Neural cell (in vitro differentiated cells): ENCODE measurements around the gene XCR1. TPM values are rescaled to one million over a fixed set of nuclear protein-coding genes. Genes with fewer than 3 reads are reported as not detected.
"Not testable (repeated sequence)": the region's sequence is repeated elsewhere in the genome, so short reads cannot be mapped to it uniquely, and the experiment has no call there.

Experiments
- H2AFZ ChIP-seq: fragments of 200-600, 300-800 bp; sonication (generic), shearing (Covaris generic); 2 replicates; pipeline ENCODE4 v1.6.0; 2014; ENCODE audit warnings: low read depth, mild to moderate bottlenecking, antibody characterized with exemption, low read length, moderate library complexity
- H3F3A ChIP-seq: fragments of 200-600 bp; shearing (Covaris generic); 2 replicates; pipeline ENCODE4 v1.6.1; 2016; ENCODE audit warnings: mild to moderate bottlenecking, moderate library complexity, mixed read lengths, antibody characterized with exemption, low read length; ENCODE audit not compliant: insufficient read depth, poor library complexity, severe bottlenecking
- H3K27ac ChIP-seq: fragments of 200-600, 300-800 bp; sonication (generic), shearing (Covaris generic); 2 replicates; pipeline ENCODE4 v1.5.1; 2014; ENCODE audit warnings: mild to moderate bottlenecking, low read length, moderate library complexity
- H3K27me3 ChIP-seq: fragments of 300-800, 200-600 bp; sonication (generic), shearing (Covaris generic); 2 replicates; pipeline ENCODE4 v1.6.0; 2014; ENCODE audit warnings: mild to moderate bottlenecking, low read depth, low read length, moderate library complexity; ENCODE audit not compliant: insufficient read depth
- H3K36me3 ChIP-seq: fragments of 300-800, 200-600 bp; sonication (generic), shearing (Covaris generic); 2 replicates; pipeline ENCODE4 v1.5.1; 2014; ENCODE audit warnings: mild to moderate bottlenecking, antibody characterized with exemption, low read length, moderate library complexity; ENCODE audit not compliant: insufficient read depth
- H3K4me2 ChIP-seq: fragments of 300-800, 200-600 bp; sonication (generic), shearing (Covaris generic); 2 replicates; pipeline ENCODE4 v1.6.0; 2014; ENCODE audit warnings: mild to moderate bottlenecking, low read length
- H3K4me3 ChIP-seq: fragments of 300-800, 200-600 bp; sonication (generic), shearing (Covaris generic); 2 replicates; pipeline ENCODE4 v1.5.1; 2014; ENCODE audit warnings: mild to moderate bottlenecking, low read length, moderate library complexity
- H3K79me2 ChIP-seq: fragments of 200-600 bp; shearing (Covaris generic); replicated peaks from 2 replicates; pipeline ENCODE4 v1.6.0; 2014; ENCODE audit warnings: mild to moderate bottlenecking, low read length, moderate library complexity; ENCODE audit not compliant: insufficient read depth
- H3K9ac ChIP-seq: fragments of 300-800, 200-600 bp; sonication (generic), shearing (Covaris generic); 2 replicates; pipeline ENCODE4 v1.6.1; 2016; ENCODE audit warnings: mild to moderate bottlenecking, low read length, mixed read lengths
- H3K9me2 ChIP-seq: fragments of 200-600 bp; shearing (Covaris generic); 2 replicates; pipeline ENCODE4 v1.6.1; 2016; ENCODE audit warnings: mild to moderate bottlenecking, low read length, mixed read lengths; ENCODE audit not compliant: insufficient read depth
- H3K9me3 ChIP-seq: fragments of 200-600, 300-800 bp; sonication (generic), shearing (Covaris generic); 2 replicates; pipeline ENCODE4 v1.6.1; 2016; ENCODE audit warnings: mild to moderate bottlenecking, mixed run types, low read length, moderate library complexity, mixed read lengths
- H4K20me1 ChIP-seq: fragments of 200-600 bp; shearing (Covaris generic); 2 replicates; pipeline ENCODE4 v1.6.1; 2016; ENCODE audit warnings: mild to moderate bottlenecking, mixed run types; ENCODE audit not compliant: insufficient read depth
- CTCF ChIP-seq: fragments of 450-650 bp; IDR thresholded peaks from 2 replicates; pipeline ENCODE4 v1.5.1; 2014; ENCODE audit warnings: antibody characterized with exemption, mild to moderate bottlenecking, moderate library complexity; ENCODE audit not compliant: poor library complexity, severe bottlenecking
- EP300 ChIP-seq: fragments of 450-650 bp; conservative IDR thresholded peaks from 2 replicates; pipeline ENCODE4 v1.6.1; 2014; ENCODE audit warnings: antibody characterized with exemption, mild to moderate bottlenecking, moderate library complexity; ENCODE audit not compliant: poor library complexity, severe bottlenecking
- EZH2 ChIP-seq: fragments of 200-600, 300-800 bp; shearing (Covaris generic), sonication (generic); IDR thresholded peaks from 2 replicates; pipeline ENCODE4 v1.6.1; 2014; ENCODE audit warnings: antibody characterized with exemption, low read length, borderline replicate concordance, mild to moderate bottlenecking; ENCODE audit not compliant: insufficient read depth, poor library complexity, severe bottlenecking
- MXI1 ChIP-seq: fragments of 450-650 bp; conservative IDR thresholded peaks from 2 replicates; pipeline ENCODE4 v1.6.1; 2014; ENCODE audit warnings: antibody characterized with exemption, mild to moderate bottlenecking; ENCODE audit not compliant: poor library complexity, severe bottlenecking
- RAD21 ChIP-seq: fragments of 450-650 bp; conservative IDR thresholded peaks from 2 replicates; pipeline ENCODE4 v1.6.1; 2014; ENCODE audit warnings: antibody characterized with exemption, mild to moderate bottlenecking, moderate library complexity
- REST ChIP-seq: IDR thresholded peaks from 2 replicates; pipeline ENCODE4 v1.6.1; 2012; ENCODE audit warnings: borderline replicate concordance
- SMC3 ChIP-seq: fragments of 450-650 bp; conservative IDR thresholded peaks from 2 replicates; pipeline ENCODE4 v1.6.1; 2014; ENCODE audit warnings: antibody characterized with exemption, mild to moderate bottlenecking, moderate library complexity; ENCODE audit not compliant: poor library complexity
- TAF1 ChIP-seq: IDR thresholded peaks from 2 replicates; pipeline ENCODE4 v1.6.1; 2012; ENCODE audit warnings: low read depth
- polyA plus RNA-seq: library from polyadenylated mRNA; depleted of rRNA; stranded (reverse); fragments of >200 nt; gene quantifications from 2 replicates; pipeline ENCODE4 v1.2.3, GENCODE V29; 2014

Gene XCR1
- polyA plus RNA-seq, 1 donor from 2014 or later: not detected

GRCh38 chr3:46001178-46001577 is 26.1 kb downstream of the XCR1 start:
- Histone ChIP-seq H3K27ac (no peak overlapping the region), H3K9me3 (no peaks in the 10 kb centered on the region)

GRCh38 chr3:45997942-45998341 is 29.3 kb downstream of the XCR1 start:
- no peaks in the 10 kb centered on the region for H3F3A ChIP-seq
- no peaks in the 10 kb centered on the region for H3K9me2 ChIP-seq
- H2AFZ ChIP-seq: no peak overlapping the region
- H3K9me3 ChIP-seq: no peaks in the 10 kb centered on the region
- H4K20me1 ChIP-seq: no peaks in the 10 kb centered on the region
- TF ChIP-seq EZH2 (no peak), MXI1 (no peak), RAD21 (no peak), EP300 (no peak), REST (no peak), TAF1 (no peak), CTCF (no peak), SMC3 (no peak)
- no peaks in the 10 kb centered on the region for H3K79me2 ChIP-seq
- H3K27ac ChIP-seq: no peak overlapping the region
- H3K4me2 ChIP-seq: no peak overlapping the region
- H3K36me3 ChIP-seq: no peaks in the 10 kb centered on the region
- no peaks in the 10 kb centered on the region for H3K27me3 ChIP-seq
- H3K9ac ChIP-seq: no peak overlapping the region
- no peak overlapping the region for H3K4me3 ChIP-seq

More at GRCh38 chr3:46001178-46001577, 26.1 kb downstream of the XCR1 start:
- H2AFZ ChIP-seq: no peak overlapping the region
- no peaks in the 10 kb centered on the region for H3K36me3 ChIP-seq
- no peak overlapping the region for H3K4me3 ChIP-seq
- no peaks in the 10 kb centered on the region for H3K27me3 ChIP-seq
- H4K20me1 ChIP-seq: no peaks in the 10 kb centered on the region
- TF ChIP-seq RAD21 (no peak), CTCF (no peak), EP300 (no peak), EZH2 (no peak), SMC3 (no peak), MXI1 (no peak), TAF1 (no peak)
- no peak overlapping the region for H3K9ac ChIP-seq
- H3K4me2 ChIP-seq: no peak overlapping the region
- no peaks in the 10 kb centered on the region for H3F3A ChIP-seq
- no peaks in the 10 kb centered on the region for H3K79me2 ChIP-seq
- no peaks in the 10 kb centered on the region for H3K9me2 ChIP-seq

- not testable (repeated sequence) for H3K27me3 ChIP-seq, H2AFZ ChIP-seq, H3K27ac ChIP-seq, H3K9me3 ChIP-seq, H4K20me1 ChIP-seq, H3K79me2 ChIP-seq, H3K4me3 ChIP-seq, H3K36me3 ChIP-seq, H3K9me2 ChIP-seq, H3K4me2 ChIP-seq, H3F3A ChIP-seq, H3K9ac ChIP-seq
Observed at GRCh38 chr3:45997499-45997898, 29.8 kb downstream of the XCR1 start.
